Endothelial cell of umbilical vein (primary cell): ENCODE data around the gene SP2. TPM values are rescaled to one million over a fixed set of nuclear protein-coding genes. Genes with fewer than 3 reads are reported as not detected.

ENCODE experiments used
- BruUV-seq: library from RNA; stranded (reverse); fragments of 400-500 nt; replicated peaks from 2 replicates; lab custom pipeline; 2021; lab: Mats Ljungman, UMichigan
- CTCF ChIA-PET: fragments of 300-600, 350-600 bp; sonication (Branson Sonifier 250); formaldehyde crosslinking; loops from one replicate; lab custom pipeline; 2021; ENCODE audit warnings: antibody characterized with exemption, inconsistent platforms; lab: Charles Lee
- POLR2A ChIA-PET: fragments of 300-600, 350-600 bp; sonication (Branson Sonifier 250); formaldehyde crosslinking; loops from one replicate; lab custom pipeline; 2021; ENCODE audit warnings: antibody characterized with exemption, inconsistent platforms; lab: Charles Lee
- DNase-seq: peaks from one replicate; pipeline ENCODE4 v3.0.0-alpha.2; 2011; ENCODE audit warnings: low read depth, low spot score
- FAIRE-seq: peaks from 2 replicates; lab custom pipeline; 2011; peaks lifted over from hg19 to GRCh38; lab: Jason Lieb, UNC
- H2AFZ ChIP-seq: 2 replicates; pipeline ENCODE4 v1.6.0; 2012; ENCODE audit warnings: low read depth, low read length, control low read depth, inconsistent platforms
- H3K27ac ChIP-seq: 2 replicates; pipeline ENCODE4 v1.5.1; 2011; ENCODE audit warnings: low read depth, mild to moderate bottlenecking, control low read depth, low read length, moderate library complexity; ENCODE audit not compliant: insufficient read depth
- H3K27me3 ChIP-seq, 2 experiments: 2 replicates each; pipeline versions ENCODE4 v1.6.0 to v1.6.1; 2011; ENCODE audit warnings: low read length in 2 of 2, mixed read lengths in 1 of 2; ENCODE audit not compliant: control insufficient read depth in 2 of 2, insufficient read depth in 2 of 2
- H3K36me3 ChIP-seq, 2 experiments: 2 replicates in 1 of 2; 3 replicates in 1 of 2; pipeline ENCODE4 v1.5.1; 2011; ENCODE audit warnings: low read length in 2 of 2, mild to moderate bottlenecking in 1 of 2, moderate library complexity in 1 of 2; ENCODE audit not compliant: control insufficient read depth in 2 of 2, insufficient read depth in 2 of 2; ENCODE audit errors: extremely low read depth in 1 of 2
- H3K4me1 ChIP-seq: 3 replicates; pipeline ENCODE4 v1.5.1; 2011; ENCODE audit warnings: mild to moderate bottlenecking, low read length; ENCODE audit not compliant: control insufficient read depth, insufficient read depth; ENCODE audit errors: extremely low read depth
- H3K4me2 ChIP-seq: 2 replicates; pipeline ENCODE4 v1.6.1; 2011; ENCODE audit warnings: low read length, control low read depth, mixed read lengths; ENCODE audit not compliant: insufficient read depth
- H3K4me3 ChIP-seq, 3 experiments: fragments of 200-600 bp in 1 of 3; sonication (generic), shearing (Covaris generic) in 1 of 3; replicated peaks in 1 of 3; 2 replicates each; pipeline ENCODE4 v1.5.1; 2011 to 2016; ENCODE audit warnings: control low read depth in 3 of 3, low read length in 3 of 3, mild to moderate bottlenecking in 2 of 3, inconsistent platforms in 1 of 3, low read depth in 1 of 3, moderate library complexity in 1 of 3; ENCODE audit not compliant: insufficient read depth in 1 of 3
- H3K79me2 ChIP-seq: 2 replicates; pipeline ENCODE4 v1.6.0; 2012; ENCODE audit warnings: low read length, inconsistent platforms; ENCODE audit not compliant: control insufficient read depth, insufficient read depth
- H3K9ac ChIP-seq: replicated peaks from 2 replicates; pipeline ENCODE3; 2011; ENCODE audit warnings: low read length, control low read depth; ENCODE audit not compliant: insufficient read depth; ENCODE audit errors: extremely low read depth
- H3K9me1 ChIP-seq: replicated peaks from 3 replicates; pipeline ENCODE4 v1.6.0; 2011; ENCODE audit warnings: mild to moderate bottlenecking, low read length; ENCODE audit not compliant: control insufficient read depth, insufficient read depth; ENCODE audit errors: extremely low read depth
- H3K9me3 ChIP-seq: replicated peaks from 2 replicates; pipeline ENCODE4 v1.5.1; 2012; ENCODE audit warnings: low read length, inconsistent platforms; ENCODE audit not compliant: control insufficient read depth, insufficient read depth
- H4K20me1 ChIP-seq: replicated peaks from 2 replicates; pipeline ENCODE3; 2011; ENCODE audit warnings: mild to moderate bottlenecking, low read length; ENCODE audit not compliant: control insufficient read depth, insufficient read depth; ENCODE audit errors: extremely low read depth
- CTCF ChIP-seq, 2 donors: IDR thresholded peaks; 1 replicate in 1 of 2; 2 replicates in 1 of 2; pipeline ENCODE4 v1.5.1; 2011; ENCODE audit warnings: low read length in 2 of 2, mild to moderate bottlenecking in 2 of 2, moderate library complexity in 2 of 2, control low read depth in 1 of 2, inconsistent platforms in 1 of 2, low read depth in 1 of 2; ENCODE audit not compliant: insufficient read depth in 1 of 2; ENCODE audit errors: extremely low read depth in 1 of 2
- EZH2 ChIP-seq: IDR thresholded peaks from 2 replicates; pipeline ENCODE4 v1.6.1; 2012; ENCODE audit warnings: borderline replicate concordance, low read depth, mild to moderate bottlenecking, moderate library complexity, low read length, inconsistent platforms; ENCODE audit not compliant: severe bottlenecking
- FOS ChIP-seq: IDR thresholded peaks from 2 replicates; pipeline ENCODE4 v1.6.1; 2011; ENCODE audit warnings: mild to moderate bottlenecking, low read length, moderate library complexity, borderline replicate concordance; ENCODE audit not compliant: insufficient read depth
- GATA2 ChIP-seq: IDR thresholded peaks from 2 replicates; pipeline ENCODE4 v1.7.0; 2011; ENCODE audit warnings: low read depth, mild to moderate bottlenecking, moderate library complexity, mixed read lengths, low read length; ENCODE audit not compliant: insufficient read length, insufficient read depth
- JUN ChIP-seq: IDR thresholded peaks from 2 replicates; pipeline ENCODE4 v1.6.1; 2011; ENCODE audit warnings: borderline replicate concordance, low read depth; ENCODE audit not compliant: insufficient read length, insufficient read depth
- MYC ChIP-seq: IDR thresholded peaks from one replicate; pipeline ENCODE4 v1.6.1; 2011; ENCODE audit warnings: mild to moderate bottlenecking, low read depth, low read length
- POLR2A ChIP-seq: IDR thresholded peaks from 2 replicates; pipeline ENCODE4 v1.6.1; 2012; ENCODE audit warnings: low read depth, mild to moderate bottlenecking, control low read depth, low read length
- POLR2AphosphoS5 ChIP-seq: IDR thresholded peaks from 2 replicates; pipeline ENCODE4 v1.6.1; 2012; ENCODE audit warnings: low read depth, mild to moderate bottlenecking, control low read depth, low read length, moderate library complexity; ENCODE audit not compliant: insufficient read depth
- dilution Hi-C: fragments of 300-500 bp; cut with MboI; formaldehyde crosslinking; loops from one replicate; pipeline ENCODE4 v1.15.0; 2019; ENCODE audit warnings: low sequenced_read_pairs; ENCODE audit not compliant: extremely low pct_ligation_motif_present
- intact Hi-C: fragments of 100-400 bp; cut with micrococcal nuclease; formaldehyde crosslinking; loops from one replicate; pipeline ENCODE4 v1.10.0; 2022
- polyA plus RNA-seq, 4 experiments: library from polyadenylated mRNA; depleted of rRNA in 3 of 4; stranded (reverse) in 3 of 4; unstranded in 1 of 4; fragments of >200 nt; gene quantifications; 2 replicates each; pipeline versions ENCODE4 v1.2.1 to v1.2.3, GENCODE V29; 2011 to 2012; ENCODE audit warnings: missing spikeins in 1 of 4
- total RNA-seq: library from RNA; stranded (reverse); gene quantifications from 2 replicates; pipeline ENCODE4 v1.2.3, GENCODE V29; 2021
- TF ChIP-seq, protein P1 (sequence below): IDR thresholded peaks from 2 replicates; pipeline ENCODE4 v1.6.1; 2011; ENCODE audit not compliant: insufficient read depth, insufficient read length

The SP2 gene
- total and polyA plus RNA-seq, 2 donors (not counting 3 experiments of a cell fraction or from before 2014, with no cell fraction given): 11.2 to 18.6 TPM

GRCh38 chr17:47869114-47869513 is 26.9 kb upstream of the SP2 start:
- POLR2A ChIA-PET: no interaction called here
- CTCF ChIA-PET: interaction anchor here (1.7 kb wide), 1 partner anchor 13 kb away, joined by 7 read pairs; no protein-coding TSS in a partner anchor
- no peak for FAIRE-seq
- Histone ChIP-seq H4K20me1 (no peaks in the 10 kb centered on the region), H3K9ac (no peak overlapping the region), H3K9me1 (no peaks in the 10 kb centered on the region), H3K79me2 (no peaks in the 10 kb centered on the region), H3K27me3 (peaks cover 41 to 54% of the 10 kb centered on the region in 2 experiments), H3K4me3 (no peak overlapping the region), H2AFZ (no peak overlapping the region), H3K9me3 (no peaks in the 10 kb centered on the region), H3K4me1 (no peaks in the 10 kb centered on the region), H3K36me3 (no peaks in the 10 kb centered on the region), H3K27ac (no peak overlapping the region), H3K4me2 (no peak overlapping the region)
- DNase-seq: no peak
- TF ChIP-seq FOS: no peak
- no peak for TF ChIP-seq JUN
- TF ChIP-seq EZH2: no peak
- no peak for TF ChIP-seq POLR2AphosphoS5
- TF ChIP-seq MYC: no peak
- TF ChIP-seq, protein P1, sequence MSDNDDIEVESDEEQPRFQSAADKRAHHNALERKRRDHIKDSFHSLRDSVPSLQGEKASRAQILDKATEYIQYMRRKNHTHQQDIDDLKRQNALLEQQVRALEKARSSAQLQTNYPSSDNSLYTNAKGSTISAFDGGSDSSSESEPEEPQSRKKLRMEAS: no peak
- TF ChIP-seq POLR2A: no peak
- no peak for TF ChIP-seq GATA2
- TF ChIP-seq CTCF (IDR thresholded peaks at IDR 0.05; ENCODE audit: extremely low read depth in 1 of 2, insufficient read depth in 1 of 2, low read depth in 1 of 2, low read length in 2 of 2): no peak
- dilution Hi-C loops (no loop called here), intact Hi-C loops (no loop called here)
- no TSS peak for BruUV-seq
